ENCODE measurements around the gene IGSF23. TPM values are rescaled to one million over a fixed set of nuclear protein-coding genes. Genes with fewer than 3 reads are reported as not detected.

The IGSF23 gene
- total RNA-seq, 2 donors from 2014 or later: not detected

DNA sequence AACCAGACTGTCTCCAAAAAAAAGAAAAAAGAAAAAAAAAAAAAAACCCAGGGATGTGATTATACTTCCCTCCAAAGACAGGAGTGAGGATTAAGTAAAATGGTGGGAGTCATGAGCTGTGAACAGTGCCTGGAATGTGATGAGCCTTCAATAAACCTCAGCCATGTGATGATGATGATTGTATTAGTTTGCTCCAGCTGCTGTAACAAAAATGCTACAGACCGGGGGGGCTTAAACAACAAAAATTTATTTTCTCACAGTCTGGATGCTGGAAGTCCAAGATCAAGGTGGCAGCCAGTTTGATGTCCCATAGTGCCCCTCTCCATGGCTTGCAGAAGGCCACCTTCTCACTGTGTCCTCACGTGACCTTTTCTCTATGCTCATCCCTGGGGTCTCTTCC lies 21.4 kb downstream of the IGSF23 start:
- H3K27ac ChIP-seq: peak overlapping the region; percentile 44 to 71

DNA sequence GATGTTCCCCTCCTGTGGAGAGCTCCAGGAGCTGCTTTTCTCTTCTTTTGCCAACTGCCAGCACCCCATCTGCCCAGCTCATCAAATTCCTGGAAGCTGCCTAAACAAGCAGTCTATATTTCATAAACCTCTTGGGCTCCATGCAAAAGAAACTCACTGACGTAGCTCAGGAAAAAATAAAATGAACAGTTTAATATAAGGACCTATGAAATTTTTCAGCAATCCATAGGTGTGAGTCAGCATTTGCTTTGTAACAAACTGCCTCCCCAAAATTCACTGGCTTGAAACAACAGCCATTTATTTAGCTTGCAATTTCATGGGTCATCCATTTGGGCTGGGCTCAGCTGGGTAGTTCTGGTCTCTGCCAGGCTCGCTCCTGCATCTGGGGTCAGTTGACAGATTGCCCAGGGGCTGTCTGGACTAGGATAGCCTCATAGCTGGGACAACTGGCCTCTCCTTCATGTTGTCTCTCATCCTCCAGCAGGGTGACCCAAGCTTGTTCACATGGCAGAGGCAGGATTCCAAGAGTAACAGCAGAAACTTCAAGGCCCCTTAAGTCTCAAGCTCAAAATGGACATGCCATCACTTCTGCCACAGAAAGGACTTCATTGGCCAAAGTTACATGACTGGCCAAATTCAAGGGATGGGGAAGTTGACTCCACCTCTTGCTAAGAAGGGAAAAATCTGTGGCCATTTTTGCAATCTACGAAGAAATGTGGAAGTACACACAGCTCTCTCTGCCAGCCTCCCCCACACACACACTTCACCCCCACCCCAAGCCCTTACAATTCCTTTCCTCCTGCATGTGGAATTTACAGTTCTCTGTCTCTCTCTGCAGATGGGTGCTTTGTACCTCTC lies 22.4 kb downstream of the IGSF23 start:
- Histone ChIP-seq H3K36me3 (no peaks in the 10 kb centered on the region), H3K27me3 (no peaks in the 10 kb centered on the region), H3K4me1 (peaks cover 0 to 30% of the 10 kb centered on the region in 2 donors), H3K27ac (no peak overlapping the region), H3K9me3 (no peaks in the 10 kb centered on the region), H3K4me3 (no peak overlapping the region)
- TF ChIP-seq, protein P1, sequence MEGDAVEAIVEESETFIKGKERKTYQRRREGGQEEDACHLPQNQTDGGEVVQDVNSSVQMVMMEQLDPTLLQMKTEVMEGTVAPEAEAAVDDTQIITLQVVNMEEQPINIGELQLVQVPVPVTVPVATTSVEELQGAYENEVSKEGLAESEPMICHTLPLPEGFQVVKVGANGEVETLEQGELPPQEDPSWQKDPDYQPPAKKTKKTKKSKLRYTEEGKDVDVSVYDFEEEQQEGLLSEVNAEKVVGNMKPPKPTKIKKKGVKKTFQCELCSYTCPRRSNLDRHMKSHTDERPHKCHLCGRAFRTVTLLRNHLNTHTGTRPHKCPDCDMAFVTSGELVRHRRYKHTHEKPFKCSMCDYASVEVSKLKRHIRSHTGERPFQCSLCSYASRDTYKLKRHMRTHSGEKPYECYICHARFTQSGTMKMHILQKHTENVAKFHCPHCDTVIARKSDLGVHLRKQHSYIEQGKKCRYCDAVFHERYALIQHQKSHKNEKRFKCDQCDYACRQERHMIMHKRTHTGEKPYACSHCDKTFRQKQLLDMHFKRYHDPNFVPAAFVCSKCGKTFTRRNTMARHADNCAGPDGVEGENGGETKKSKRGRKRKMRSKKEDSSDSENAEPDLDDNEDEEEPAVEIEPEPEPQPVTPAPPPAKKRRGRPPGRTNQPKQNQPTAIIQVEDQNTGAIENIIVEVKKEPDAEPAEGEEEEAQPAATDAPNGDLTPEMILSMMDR (IDR thresholded peaks at IDR 0.05): no peak
- DNase-seq (ENCODE audit: low spot score): no peak

More for the DNA sequence above, 21.4 kb downstream of the IGSF23 start:
- Histone ChIP-seq H3K9me3 (no peaks in the 10 kb centered on the region), H3K4me3 (no peak overlapping the region), H3K4me1 (peaks cover 0 to 30% of the 10 kb centered on the region in 2 donors), H3K27me3 (no peaks in the 10 kb centered on the region), H3K36me3 (no peaks in the 10 kb centered on the region)
- TF ChIP-seq, protein P1 (IDR thresholded peaks at IDR 0.05): no peak
- no peak for DNase-seq (ENCODE audit: low spot score)

DNA sequence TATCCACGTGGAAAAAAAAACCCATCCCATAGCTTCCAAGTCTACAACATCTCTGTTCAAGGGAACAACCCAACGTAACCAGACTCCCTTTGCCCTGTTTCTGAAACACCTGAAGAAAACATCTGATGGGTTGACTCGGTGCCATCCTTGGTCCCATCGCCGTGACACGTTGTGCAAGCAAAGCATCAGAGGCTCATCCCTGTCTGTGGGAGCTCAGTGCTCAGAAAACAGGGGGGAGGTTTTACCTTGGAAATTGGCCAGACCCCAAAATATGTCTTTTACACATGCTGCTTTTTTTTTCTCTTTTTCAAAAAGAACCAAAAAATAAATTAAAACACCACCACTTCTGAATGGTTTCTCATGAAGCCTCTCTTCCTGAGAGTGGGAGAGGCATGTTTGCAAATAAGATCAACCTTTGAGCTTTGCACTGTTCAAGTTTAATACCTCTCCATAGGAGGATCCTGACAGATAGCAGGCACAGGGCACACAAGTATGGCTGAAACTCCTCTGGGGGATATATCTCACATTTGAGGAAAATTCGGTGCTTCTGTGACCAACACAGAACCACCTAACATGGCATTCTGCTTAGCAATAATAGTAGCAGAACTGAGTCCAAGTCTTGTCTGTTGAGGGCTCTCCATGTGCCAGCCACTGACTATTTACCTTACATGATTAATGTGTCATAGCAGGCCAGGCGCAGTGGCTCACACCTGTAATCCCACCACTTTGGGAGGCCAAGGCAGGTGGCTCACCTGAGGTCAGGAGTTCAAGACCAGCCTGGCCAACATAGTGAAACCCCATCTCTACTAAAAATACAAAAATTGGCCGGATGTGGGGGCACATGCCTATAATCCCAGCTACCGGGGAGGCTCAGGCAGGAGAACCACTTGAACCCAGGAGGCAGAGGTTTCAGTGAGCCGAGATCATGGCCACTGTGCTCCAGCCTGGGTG lies 23.4 kb downstream of the IGSF23 start:
- DNase-seq (ENCODE audit: low spot score): no peak
- no peaks in the 10 kb centered on the region for H3K36me3 ChIP-seq
- no peaks in the 10 kb centered on the region for H3K9me3 ChIP-seq
- H3K4me1 ChIP-seq: peaks cover 0 to 35% of the 10 kb centered on the region in 2 donors
- H3K27ac ChIP-seq: no peak overlapping the region
- TF ChIP-seq, protein P1 (IDR thresholded peaks at IDR 0.05): no peak
- no peak overlapping the region for H3K4me3 ChIP-seq
- no peaks in the 10 kb centered on the region for H3K27me3 ChIP-seq

DNA sequence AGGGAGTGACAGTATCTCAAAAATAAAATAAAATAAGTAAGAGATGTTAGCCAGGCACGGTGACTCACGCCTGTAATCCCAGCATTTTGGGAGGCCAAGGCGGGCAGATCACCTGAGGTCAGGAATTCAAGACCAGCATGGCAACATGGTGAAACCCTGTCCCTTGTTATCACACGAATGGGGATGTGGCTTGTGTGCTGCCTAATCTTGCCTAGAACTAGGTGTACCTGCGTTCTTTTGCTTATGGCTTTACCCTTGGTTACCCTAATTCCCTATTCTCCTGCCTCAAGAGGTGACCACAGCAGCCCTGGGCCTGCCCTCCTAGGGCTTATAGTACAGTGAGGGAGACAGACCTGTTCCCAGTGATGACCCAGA lies 24.0 kb downstream of the IGSF23 start:
- no peaks in the 10 kb centered on the region for H3K27me3 ChIP-seq
- TF ChIP-seq, protein P1 (IDR thresholded peaks at IDR 0.05): no peak
- no peaks in the 10 kb centered on the region for H3K9me3 ChIP-seq
- DNase-seq (ENCODE audit: low spot score): no peak
- peaks cover 0 to 36% of the 10 kb centered on the region in 2 donors for H3K4me1 ChIP-seq
- H3K4me3 ChIP-seq: no peak overlapping the region
- no peak overlapping the region for H3K27ac ChIP-seq
- no peaks in the 10 kb centered on the region for H3K36me3 ChIP-seq

DNA sequence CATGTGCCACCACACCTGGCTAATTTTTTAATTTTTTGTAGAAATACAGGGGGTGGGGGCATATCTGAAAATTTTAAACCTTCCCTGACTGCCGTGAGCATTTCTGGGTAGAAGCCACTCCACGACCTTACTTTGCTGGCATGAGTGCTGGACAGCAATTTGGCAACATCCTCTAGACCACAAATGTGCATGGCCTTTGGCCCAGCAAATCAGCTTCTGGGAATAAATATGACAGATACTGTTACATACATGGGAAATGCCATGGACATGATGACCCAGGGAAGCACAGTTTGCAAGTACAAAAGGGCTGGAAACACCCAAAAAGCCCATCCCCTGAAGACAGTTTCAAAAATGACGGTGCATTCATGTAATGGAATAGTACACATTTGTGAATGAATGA lies 27.2 kb downstream of the IGSF23 start:
- H3K27me3 ChIP-seq: no peaks in the 10 kb centered on the region
- H3K36me3 ChIP-seq: no peaks in the 10 kb centered on the region
- peak overlapping the region; percentile 59 to 64 for H3K27ac ChIP-seq
- TF ChIP-seq, protein P1 (IDR thresholded peaks at IDR 0.05): no peak
- no peaks in the 10 kb centered on the region for H3K9me3 ChIP-seq
- H3K4me3 ChIP-seq: no peak overlapping the region
- DNase-seq (ENCODE audit: low spot score): no peak
- peaks cover 0 to 19% of the 10 kb centered on the region in 2 donors for H3K4me1 ChIP-seq

Data from right atrium auricular region (tissue), 2 donors.